Astrocyte of the cerebellum (primary cell): Measurements from ENCODE around the gene GAK.

ENCODE experiments used
- DNase-seq: peaks from one replicate; pipeline ENCODE4 v3.0.0-alpha.2; 2011; ENCODE audit warnings: low read depth
- H3K4me3 ChIP-seq: 2 replicates; pipeline ENCODE4 v1.5.1; 2011; ENCODE audit warnings: mild to moderate bottlenecking, low read depth, low read length, moderate library complexity
- in situ Hi-C: cut with HindIII; loops from 2 replicates; pipeline ENCODE4 v1.10.0; 2017; ENCODE audit warnings: low sequenced_read_pairs
- TF ChIP-seq, protein P1 (sequence below): IDR thresholded peaks from 2 replicates; pipeline ENCODE4 v1.5.1; 2012; ENCODE audit warnings: low read length, low read depth, moderate library complexity, mild to moderate bottlenecking; ENCODE audit errors: missing control alignments

Gene GAK

DNA sequence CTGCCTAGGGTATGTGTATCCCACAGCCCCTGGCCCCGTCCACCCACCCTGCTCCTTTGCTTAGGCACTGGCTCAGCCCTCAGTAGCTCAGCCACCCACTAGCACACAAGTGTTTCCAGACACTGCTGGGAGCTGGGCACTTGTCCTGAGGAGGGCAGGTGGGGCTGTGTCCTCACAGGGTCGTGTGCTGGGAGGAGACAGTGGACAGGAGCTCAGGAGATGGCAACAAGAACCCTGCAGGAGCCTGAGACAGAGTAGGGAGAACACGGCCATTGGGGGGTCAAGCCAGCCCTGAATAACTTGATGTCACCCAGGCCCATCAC lies 100.7 kb downstream of the GAK start:
- H3K4me3 ChIP-seq = no peak overlapping the region
- in situ Hi-C loops = no loop called here
- DNase-seq = no peak
- TF ChIP-seq, protein P1, sequence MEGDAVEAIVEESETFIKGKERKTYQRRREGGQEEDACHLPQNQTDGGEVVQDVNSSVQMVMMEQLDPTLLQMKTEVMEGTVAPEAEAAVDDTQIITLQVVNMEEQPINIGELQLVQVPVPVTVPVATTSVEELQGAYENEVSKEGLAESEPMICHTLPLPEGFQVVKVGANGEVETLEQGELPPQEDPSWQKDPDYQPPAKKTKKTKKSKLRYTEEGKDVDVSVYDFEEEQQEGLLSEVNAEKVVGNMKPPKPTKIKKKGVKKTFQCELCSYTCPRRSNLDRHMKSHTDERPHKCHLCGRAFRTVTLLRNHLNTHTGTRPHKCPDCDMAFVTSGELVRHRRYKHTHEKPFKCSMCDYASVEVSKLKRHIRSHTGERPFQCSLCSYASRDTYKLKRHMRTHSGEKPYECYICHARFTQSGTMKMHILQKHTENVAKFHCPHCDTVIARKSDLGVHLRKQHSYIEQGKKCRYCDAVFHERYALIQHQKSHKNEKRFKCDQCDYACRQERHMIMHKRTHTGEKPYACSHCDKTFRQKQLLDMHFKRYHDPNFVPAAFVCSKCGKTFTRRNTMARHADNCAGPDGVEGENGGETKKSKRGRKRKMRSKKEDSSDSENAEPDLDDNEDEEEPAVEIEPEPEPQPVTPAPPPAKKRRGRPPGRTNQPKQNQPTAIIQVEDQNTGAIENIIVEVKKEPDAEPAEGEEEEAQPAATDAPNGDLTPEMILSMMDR = no peak

DNA sequence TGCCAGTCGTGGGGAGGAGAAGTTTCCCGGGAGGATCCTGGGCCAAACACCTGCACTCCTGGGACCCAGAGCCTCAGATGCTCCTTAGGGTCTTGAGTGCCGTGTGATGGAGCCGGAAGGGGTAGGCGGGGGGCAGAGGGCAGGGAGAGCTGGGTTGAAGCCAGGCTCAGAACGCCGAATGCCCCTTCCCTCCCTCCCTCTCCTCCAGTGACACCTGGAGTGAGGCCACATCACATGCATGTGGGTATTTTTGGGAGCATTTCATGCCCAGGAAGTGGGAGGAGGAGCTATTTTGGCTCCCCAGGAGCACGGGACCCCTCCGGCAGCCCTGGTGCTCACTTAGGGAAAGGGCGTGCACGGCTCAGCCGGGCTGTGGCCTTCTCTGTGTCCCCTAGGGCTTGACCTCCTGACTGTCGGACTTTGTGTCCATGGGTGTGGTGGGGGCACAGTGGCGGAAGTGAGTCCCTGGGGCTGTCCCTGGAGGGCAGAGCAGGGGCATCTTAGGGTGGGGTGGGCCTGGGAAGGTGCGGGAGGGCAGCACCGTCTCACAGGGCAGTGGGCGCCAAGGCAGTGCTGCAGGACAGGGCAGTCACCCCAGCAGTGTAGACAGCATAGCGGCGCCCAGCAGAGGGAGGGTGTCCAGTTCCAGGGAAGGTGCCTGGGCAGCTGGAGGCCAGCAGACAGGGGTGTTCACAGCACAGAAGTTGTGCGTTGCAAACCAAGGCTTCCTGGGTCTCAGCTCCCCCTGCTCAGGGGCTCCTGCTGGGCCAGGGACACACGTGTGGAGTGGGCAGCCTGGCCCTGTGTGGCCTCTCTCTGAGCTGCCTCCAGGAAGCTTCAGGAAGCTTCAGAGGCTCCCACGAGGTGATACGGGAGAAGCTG lies 101.3 kb downstream of the GAK start:
- DNase-seq = no peak
- in situ Hi-C loops = no loop called here
- TF ChIP-seq, protein P1 = no peak
- H3K4me3 ChIP-seq = no peak overlapping the region

DNA sequence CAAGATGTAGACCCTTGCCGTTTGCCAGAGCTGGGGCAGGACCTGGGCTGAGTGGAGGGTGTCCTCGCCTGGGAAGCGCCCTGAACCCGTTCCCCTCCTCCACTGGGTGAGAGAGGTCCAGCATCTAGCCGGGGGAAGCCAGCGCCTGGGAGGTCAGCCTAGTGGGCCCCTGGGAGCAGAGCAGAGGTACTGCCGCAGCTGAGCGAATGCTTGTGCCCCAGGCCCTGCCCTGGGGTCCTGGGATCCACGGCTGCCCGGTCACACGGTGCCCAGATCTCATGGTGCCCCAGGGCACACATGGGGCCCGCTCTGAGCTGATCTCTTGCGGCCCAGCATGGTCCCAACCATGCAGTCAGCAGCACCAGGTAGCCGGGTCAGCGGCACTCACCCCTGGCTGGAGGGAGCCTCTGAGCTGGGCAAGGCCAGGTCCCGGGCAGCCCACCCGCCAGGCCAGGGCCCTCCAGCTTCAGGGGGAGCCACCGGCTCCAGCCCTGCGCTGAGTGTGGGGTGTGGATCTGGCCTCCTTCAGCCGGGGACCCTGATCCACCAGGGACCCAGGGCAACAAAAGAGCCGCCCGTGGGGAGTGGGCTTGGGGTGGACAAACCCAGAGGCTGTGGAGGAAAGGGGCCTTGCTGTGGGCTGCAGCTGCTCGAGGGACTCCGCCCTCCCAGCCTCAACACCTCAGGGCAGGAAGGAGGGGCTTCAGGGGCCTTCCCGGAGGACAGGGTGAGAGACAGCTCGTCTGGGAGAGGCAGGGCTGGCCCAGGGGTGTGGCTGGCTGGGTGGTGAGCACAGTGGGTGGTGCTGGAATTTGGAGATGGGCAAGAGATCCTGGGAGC lies 102.1 kb downstream of the GAK start:
- TF ChIP-seq, protein P1 = no peak
- in situ Hi-C loops = no loop called here
- DNase-seq = no peak
- no peak overlapping the region for H3K4me3 ChIP-seq

DNA sequence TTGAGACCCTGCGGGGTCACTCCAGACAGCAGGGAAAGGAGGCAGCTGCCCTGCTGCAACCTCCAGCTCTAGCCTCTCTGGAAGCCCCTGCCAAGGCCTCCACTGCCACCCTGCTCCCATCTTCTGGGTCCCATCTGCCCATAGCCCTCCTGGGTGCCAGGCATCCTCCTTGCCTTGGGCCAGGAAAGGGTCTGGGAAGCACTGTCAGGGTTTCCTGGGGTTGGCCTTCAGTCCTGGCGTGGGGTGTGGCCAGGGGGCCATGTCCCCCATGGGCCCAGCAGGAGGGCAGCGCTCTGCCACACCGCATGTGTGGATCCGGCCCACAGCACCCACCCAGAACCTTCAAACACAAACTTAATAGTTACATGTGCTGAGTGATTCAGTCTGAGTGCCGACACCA lies 102.8 kb downstream of the GAK start:
- in situ Hi-C loops = no loop called here
- H3K4me3 ChIP-seq = no peak overlapping the region
- TF ChIP-seq, protein P1 = no peak
- no peak for DNase-seq

DNA sequence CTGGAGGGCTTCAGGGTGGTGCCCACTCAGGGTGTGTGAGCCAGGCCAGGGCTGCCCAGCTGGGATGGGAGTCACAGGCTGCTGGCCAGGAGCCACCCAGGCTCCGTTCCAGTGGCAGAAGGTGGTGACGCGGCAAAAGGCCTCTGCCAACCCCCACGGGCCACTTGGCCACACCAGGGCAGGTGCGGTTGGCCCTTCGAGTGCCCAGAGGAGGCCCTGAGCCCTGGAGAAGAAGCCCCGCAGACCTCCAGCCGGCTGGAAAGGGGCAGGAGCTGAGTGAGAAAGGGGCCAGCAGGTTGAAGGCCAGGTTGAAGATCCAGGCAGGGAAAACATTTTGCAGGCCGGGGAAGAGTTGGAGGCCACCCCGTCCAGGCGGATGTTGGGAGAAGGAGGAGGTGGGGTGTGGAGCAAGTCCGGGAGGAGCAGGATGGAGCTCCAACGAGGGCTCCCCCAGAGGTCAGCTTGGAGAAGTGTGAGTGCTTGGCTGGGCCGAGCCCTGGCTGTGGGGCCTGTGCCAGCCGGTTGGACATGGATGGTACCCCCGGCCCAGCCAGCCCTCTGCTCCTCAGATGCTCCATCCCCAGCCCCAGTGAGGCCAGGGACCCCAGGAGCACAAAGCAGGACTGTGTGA lies 103.4 kb downstream of the GAK start:
- TF ChIP-seq, protein P1 = peak; percentile 35
- no peak overlapping the region for H3K4me3 ChIP-seq
- DNase-seq = no peak
- in situ Hi-C loops = no loop called here
